IMR-90 (cell line): Measurements from ENCODE around the gene MAML2. TPM values are rescaled to one million over a fixed set of nuclear protein-coding genes. Genes with fewer than 3 reads are reported as not detected.
A peak's percentile ranks its signal among the peaks of the same experiment; 100 is the strongest.

Experiments
- ATAC-seq: fragments of 200-7000 bp; cut with Tn5 transposase; 2 replicates; pipeline ENCODE4 v1.9.1; 2020; ENCODE audit warnings: low read depth, mild to moderate bottlenecking, moderate library complexity
- BruUV-seq: library from RNA; stranded (reverse); fragments of 400-500 nt; replicated peaks from 2 replicates; lab custom pipeline; 2021; lab: Mats Ljungman, UMichigan
- CTCF ChIA-PET: fragments of 300-600 bp; formaldehyde crosslinking; extraction: SDS; loops from one replicate; lab custom pipeline; 2021; ENCODE audit warnings: antibody characterized with exemption; lab: Yijun Ruan, JAX
- POLR2A ChIA-PET: fragments of 300-600 bp; sonication (Branson Sonifier 250); formaldehyde crosslinking; loops from one replicate; lab custom pipeline; 2022; ENCODE audit warnings: antibody characterized with exemption; ENCODE audit not compliant: unreplicated experiment; lab: Charles Lee
- DNase-seq: peaks from one replicate; pipeline ENCODE4 v3.0.0; 2013
- H2AFZ ChIP-seq: replicated peaks from 2 replicates; pipeline ENCODE3; 2013; ENCODE audit warnings: low read length, mild to moderate bottlenecking; ENCODE audit not compliant: poor library complexity
- H2AK5ac ChIP-seq: 2 replicates; pipeline ENCODE4 v1.6.1; 2013; ENCODE audit warnings: low read depth, low read length, inconsistent platforms
- H2AK9ac ChIP-seq: replicated peaks from 2 replicates; pipeline ENCODE3; 2013; ENCODE audit warnings: mild to moderate bottlenecking, low read depth, low read length, moderate library complexity; ENCODE audit not compliant: poor library complexity
- H2BK120ac ChIP-seq: 2 replicates; pipeline ENCODE4 v1.6.1; 2013; ENCODE audit warnings: low read depth, low read length, inconsistent platforms
- H2BK15ac ChIP-seq: 3 replicates; pipeline ENCODE4 v1.6.1; 2013; ENCODE audit warnings: low read depth, low read length, inconsistent platforms
- H2BK20ac ChIP-seq: 2 replicates; pipeline ENCODE4 v1.6.1; 2013; ENCODE audit warnings: low read depth, mild to moderate bottlenecking, inconsistent platforms, low read length, moderate library complexity
- H2BK5ac ChIP-seq: 2 replicates; pipeline ENCODE4 v1.6.1; 2013; ENCODE audit warnings: mild to moderate bottlenecking, low read depth, low read length, inconsistent platforms; ENCODE audit not compliant: poor library complexity, severe bottlenecking
- H3K14ac ChIP-seq: replicated peaks from 2 replicates; pipeline ENCODE4 v1.6.1; 2013; ENCODE audit warnings: low read depth, low read length, inconsistent platforms
- H3K18ac ChIP-seq: 2 replicates; pipeline ENCODE4 v1.6.1; 2013; ENCODE audit warnings: low read depth, low read length, control low read depth
- H3K23ac ChIP-seq: 2 replicates; pipeline ENCODE4 v1.6.1; 2013; ENCODE audit warnings: low read depth, low read length, inconsistent platforms
- H3K27ac ChIP-seq: 2 replicates; pipeline ENCODE4 v1.5.1; 2013; ENCODE audit warnings: mild to moderate bottlenecking, control low read depth, low read length; ENCODE audit not compliant: insufficient read depth
- H3K27me3 ChIP-seq: 2 replicates; pipeline ENCODE4 v1.6.1; 2013; ENCODE audit warnings: low read length; ENCODE audit not compliant: control insufficient read depth, insufficient read depth
- H3K36me3 ChIP-seq: 2 replicates; pipeline ENCODE4 v1.6.1; 2013; ENCODE audit warnings: low read length, mixed read lengths; ENCODE audit not compliant: control insufficient read depth, insufficient read depth
- H3K4ac ChIP-seq: 2 replicates; pipeline ENCODE4 v1.6.1; 2013; ENCODE audit warnings: low read depth, low read length, inconsistent platforms
- H3K4me1 ChIP-seq: 2 replicates; pipeline ENCODE4 v1.6.1; 2013; ENCODE audit warnings: low read length, mixed read lengths; ENCODE audit not compliant: control insufficient read depth, insufficient read depth
- H3K4me2 ChIP-seq: 2 replicates; pipeline ENCODE4 v1.6.1; 2013; ENCODE audit warnings: low read depth, mild to moderate bottlenecking, control low read depth, low read length, moderate library complexity
- H3K4me3 ChIP-seq: 2 replicates; pipeline ENCODE4 v1.5.1; 2013; ENCODE audit warnings: low read depth, mild to moderate bottlenecking, control low read depth, low read length, moderate library complexity; ENCODE audit not compliant: insufficient read depth
- H3K56ac ChIP-seq: 2 replicates; pipeline ENCODE4 v1.6.1; 2013; ENCODE audit warnings: low read length, inconsistent platforms; ENCODE audit not compliant: insufficient read depth; ENCODE audit errors: extremely low read depth
- H3K79me1 ChIP-seq, 2 experiments: 2 replicates each; pipeline ENCODE4 v1.6.1; 2013; ENCODE audit warnings: low read length in 2 of 2, inconsistent platforms in 1 of 2, low read depth in 1 of 2
- H3K9ac ChIP-seq: 2 replicates; pipeline ENCODE4 v1.6.1; 2013; ENCODE audit warnings: low read depth, low read length, control low read depth
- H3K9me1 ChIP-seq: 2 replicates; pipeline ENCODE4 v1.6.1; 2013; ENCODE audit warnings: low read length, inconsistent platforms; ENCODE audit not compliant: insufficient read depth
- H3K9me3 ChIP-seq: 2 replicates; pipeline ENCODE4 v1.6.1; 2013; ENCODE audit warnings: low read length; ENCODE audit not compliant: control insufficient read depth, insufficient read depth
- H4K20me1 ChIP-seq: 2 replicates; pipeline ENCODE4 v1.6.1; 2013; ENCODE audit warnings: low read length, inconsistent platforms; ENCODE audit not compliant: insufficient read depth
- H4K5ac ChIP-seq: 2 replicates; pipeline ENCODE4 v1.6.1; 2013; ENCODE audit warnings: mild to moderate bottlenecking, low read depth, low read length, control low read depth
- H4K8ac ChIP-seq, 2 experiments: 2 replicates each; pipeline ENCODE4 v1.6.1; 2013; ENCODE audit warnings: low read depth in 2 of 2, low read length in 2 of 2, control low read depth in 1 of 2, inconsistent platforms in 1 of 2
- H4K91ac ChIP-seq: 2 replicates; pipeline ENCODE4 v1.6.1; 2013; ENCODE audit warnings: low read depth, low read length, inconsistent platforms; ENCODE audit not compliant: insufficient read depth
- BHLHE40 ChIP-seq: fragments of 150-350 bp; IDR thresholded peaks from 2 replicates; pipeline ENCODE4 v1.6.1; 2016; ENCODE audit warnings: mild to moderate bottlenecking, low read depth, low read length
- CEBPB ChIP-seq: IDR thresholded peaks from 2 replicates; pipeline ENCODE4 v1.6.1; 2012; ENCODE audit warnings: low read depth, low read length, improper control_type of control experiment
- CHD1 ChIP-seq: IDR thresholded peaks from 2 replicates; pipeline ENCODE4 v1.6.1; 2012; ENCODE audit warnings: low read depth, low read length, improper control_type of control experiment
- FOS ChIP-seq: fragments of 150-350 bp; IDR thresholded peaks from 2 replicates; pipeline ENCODE4 v1.6.1; 2016; ENCODE audit warnings: low read depth, low read length
- MAFK ChIP-seq: IDR thresholded peaks from 2 replicates; pipeline ENCODE4 v1.6.1; 2012; ENCODE audit warnings: low read depth, low read length, improper control_type of control experiment
- NFE2L2 ChIP-seq: fragments of 150-350 bp; IDR thresholded peaks from 2 replicates; pipeline ENCODE4 v1.6.1; 2016; ENCODE audit warnings: low read depth, mild to moderate bottlenecking, low read length
- RCOR1 ChIP-seq: IDR thresholded peaks from 2 replicates; pipeline ENCODE4 v1.6.1; 2012; ENCODE audit warnings: mild to moderate bottlenecking, low read length, improper control_type of control experiment; ENCODE audit not compliant: insufficient replicate concordance
- WGBS, 2 experiments: methylation state at CpG; one replicate each; pipeline versions ENCODE4 v1.1.5 to v1.1.7; 2013; ENCODE audit warnings: missing lambda C conversion rate in 2 of 2; ENCODE audit not compliant: insufficient read length in 1 of 2; ENCODE audit errors: extremely low coverage in 2 of 2; 5-methylcytosine and 5-hydroxymethylcytosine counted together
- dilution Hi-C: fragments of 300-500 bp; cut with HindIII; formaldehyde crosslinking; loops from one replicate; pipeline ENCODE4 v1.14.3; 2018; ENCODE audit warnings: low sequenced_read_pairs; ENCODE audit not compliant: unreplicated experiment
- in situ Hi-C: fragments of 300-500 bp; cut with MboI; formaldehyde crosslinking; loops from 3 replicates; pipeline ENCODE4 v1.14.3; 2019; ENCODE audit warnings: low sequenced_read_pairs, inconsistent platforms, mixed read lengths
- intact Hi-C: fragments of 100-400 bp; cut with micrococcal nuclease; formaldehyde crosslinking; loops from 2 replicates; pipeline ENCODE4 v1.10.0; 2022
- polyA plus RNA-seq, 3 experiments: library from polyadenylated mRNA; depleted of rRNA; stranded (reverse); fragments of >200 nt; gene quantifications; 2 replicates each; pipeline ENCODE4 v1.2.3, GENCODE V29; 2012; ENCODE audit warnings: low replicate concordance in 1 of 3
- total RNA-seq: library from RNA; depleted of rRNA; stranded (reverse); fragments of >200 nt; gene quantifications from 2 replicates; pipeline ENCODE4 v1.2.3, GENCODE V29; 2012
- TF ChIP-seq, protein P1 (sequence below): fragments of 150-350 bp; IDR thresholded peaks from 2 replicates; pipeline ENCODE4 v1.6.1; 2017; ENCODE audit warnings: mild to moderate bottlenecking, antibody characterized with exemption, low read length, low read depth
- TF ChIP-seq, protein P2 (sequence below): fragments of 150-350 bp; IDR thresholded peaks from 2 replicates; pipeline ENCODE4 v1.6.1; 2016; ENCODE audit warnings: low read depth, mild to moderate bottlenecking, low read length, moderate library complexity, borderline replicate concordance
- TF ChIP-seq, protein P3 (sequence below): conservative IDR thresholded peaks from 2 replicates; pipeline ENCODE4 v1.5.1; 2012; ENCODE audit warnings: mild to moderate bottlenecking, low read depth, low read length, improper control_type of control experiment

Gene MAML2
- total and polyA plus RNA-seq, 2 of the 4 experiments (the other 2 are of a cell fraction): 15.0 to 19.5 TPM

DNA sequence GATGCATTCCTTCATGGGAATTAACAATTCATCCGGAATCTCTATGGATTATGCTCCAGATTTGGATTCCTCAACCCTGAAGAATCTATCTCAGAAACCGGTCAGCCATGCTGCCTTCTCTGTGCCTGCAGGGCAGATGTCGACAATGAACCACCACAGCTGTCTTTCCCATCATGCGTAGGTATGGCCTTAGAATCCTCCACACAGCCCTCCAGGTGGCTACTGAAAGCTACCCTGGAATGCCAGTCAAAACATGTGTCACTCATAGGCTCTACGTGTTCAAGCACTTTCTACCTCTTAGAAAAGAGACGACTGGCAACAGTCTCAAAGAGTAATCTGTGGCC, 19.4 kb downstream of the MAML2 start:
- H3K14ac ChIP-seq: peak overlapping the region; percentile 92
- H3K79me1 ChIP-seq: peaks cover 36 to 78% of the 10 kb centered on the region in 2 experiments
- no peak overlapping the region for H2AFZ ChIP-seq
- CTCF ChIA-PET: no interaction called here
- H3K23ac ChIP-seq: peak overlapping the region; percentile 95
- H2BK120ac ChIP-seq: peak overlapping the region; percentile 97
- no peaks in the 10 kb centered on the region for H3K27me3 ChIP-seq
- dilution Hi-C loops (no loop called here), intact Hi-C loops (no loop called here), in situ Hi-C loops (no loop called here)
- POLR2A ChIA-PET: interaction anchor here (0.5 kb wide), 1 partner anchor 212 kb away, joined by 3 read pairs; no protein-coding TSS in a partner anchor
- H4K91ac ChIP-seq: peak overlapping the region; percentile 97
- BruUV-seq: no TSS peak
- H2BK15ac ChIP-seq: peak overlapping the region; percentile 64; the same call in 2 of the 3 replicates
- peaks cover 13% of the 10 kb centered on the region for H3K9me1 ChIP-seq
- DNase-seq (no peak), ATAC-seq (no peak)
- peak overlapping the region; percentile 56; the same call in 1 of the 2 replicates for H3K56ac ChIP-seq
- peak overlapping the region; percentile 95 for H2BK20ac ChIP-seq
- peaks cover 21% of the 10 kb centered on the region for H3K4me1 ChIP-seq
- peak overlapping the region; percentile 5 for H2AK9ac ChIP-seq
- TF ChIP-seq MAFK: no peak
- TF ChIP-seq, protein P1, sequence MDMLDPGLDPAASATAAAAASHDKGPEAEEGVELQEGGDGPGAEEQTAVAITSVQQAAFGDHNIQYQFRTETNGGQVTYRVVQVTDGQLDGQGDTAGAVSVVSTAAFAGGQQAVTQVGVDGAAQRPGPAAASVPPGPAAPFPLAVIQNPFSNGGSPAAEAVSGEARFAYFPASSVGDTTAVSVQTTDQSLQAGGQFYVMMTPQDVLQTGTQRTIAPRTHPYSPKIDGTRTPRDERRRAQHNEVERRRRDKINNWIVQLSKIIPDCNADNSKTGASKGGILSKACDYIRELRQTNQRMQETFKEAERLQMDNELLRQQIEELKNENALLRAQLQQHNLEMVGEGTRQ: no peak
- TF ChIP-seq NFE2L2: no peak
- TF ChIP-seq CHD1: no peak
- no peak for TF ChIP-seq RCOR1
- no peak for TF ChIP-seq FOS
- TF ChIP-seq, protein P2, sequence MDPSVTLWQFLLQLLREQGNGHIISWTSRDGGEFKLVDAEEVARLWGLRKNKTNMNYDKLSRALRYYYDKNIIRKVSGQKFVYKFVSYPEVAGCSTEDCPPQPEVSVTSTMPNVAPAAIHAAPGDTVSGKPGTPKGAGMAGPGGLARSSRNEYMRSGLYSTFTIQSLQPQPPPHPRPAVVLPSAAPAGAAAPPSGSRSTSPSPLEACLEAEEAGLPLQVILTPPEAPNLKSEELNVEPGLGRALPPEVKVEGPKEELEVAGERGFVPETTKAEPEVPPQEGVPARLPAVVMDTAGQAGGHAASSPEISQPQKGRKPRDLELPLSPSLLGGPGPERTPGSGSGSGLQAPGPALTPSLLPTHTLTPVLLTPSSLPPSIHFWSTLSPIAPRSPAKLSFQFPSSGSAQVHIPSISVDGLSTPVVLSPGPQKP: no peak
- TF ChIP-seq, protein P3, sequence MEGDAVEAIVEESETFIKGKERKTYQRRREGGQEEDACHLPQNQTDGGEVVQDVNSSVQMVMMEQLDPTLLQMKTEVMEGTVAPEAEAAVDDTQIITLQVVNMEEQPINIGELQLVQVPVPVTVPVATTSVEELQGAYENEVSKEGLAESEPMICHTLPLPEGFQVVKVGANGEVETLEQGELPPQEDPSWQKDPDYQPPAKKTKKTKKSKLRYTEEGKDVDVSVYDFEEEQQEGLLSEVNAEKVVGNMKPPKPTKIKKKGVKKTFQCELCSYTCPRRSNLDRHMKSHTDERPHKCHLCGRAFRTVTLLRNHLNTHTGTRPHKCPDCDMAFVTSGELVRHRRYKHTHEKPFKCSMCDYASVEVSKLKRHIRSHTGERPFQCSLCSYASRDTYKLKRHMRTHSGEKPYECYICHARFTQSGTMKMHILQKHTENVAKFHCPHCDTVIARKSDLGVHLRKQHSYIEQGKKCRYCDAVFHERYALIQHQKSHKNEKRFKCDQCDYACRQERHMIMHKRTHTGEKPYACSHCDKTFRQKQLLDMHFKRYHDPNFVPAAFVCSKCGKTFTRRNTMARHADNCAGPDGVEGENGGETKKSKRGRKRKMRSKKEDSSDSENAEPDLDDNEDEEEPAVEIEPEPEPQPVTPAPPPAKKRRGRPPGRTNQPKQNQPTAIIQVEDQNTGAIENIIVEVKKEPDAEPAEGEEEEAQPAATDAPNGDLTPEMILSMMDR: no peak
- TF ChIP-seq BHLHE40: no peak
- no peak for TF ChIP-seq CEBPB
- H3K4me2 ChIP-seq: no peak overlapping the region
- peak overlapping the region; percentile 96 for H3K4ac ChIP-seq
- H3K18ac ChIP-seq: peak overlapping the region; percentile 55; the same call in 1 of the 2 replicates
- H4K8ac ChIP-seq: peak overlapping the region; percentile 53 to 64; a peak in 3 of 4 replicates
- no peak overlapping the region for H3K9ac ChIP-seq
- 93% methylated on average over 5 of the region's 6 CpGs; no CpG with 5 or more reads in 1 of the 2 experiments for WGBS, 2 experiments
- peak overlapping the region; percentile 71; the same call in 1 of the 2 replicates for H3K27ac ChIP-seq
- H3K36me3 ChIP-seq: peaks cover 2% of the 10 kb centered on the region
- H2AK5ac ChIP-seq: peak overlapping the region; percentile 96
- H2BK5ac ChIP-seq: peak overlapping the region; percentile 94
- H4K5ac ChIP-seq: peak overlapping the region; percentile 38; the same call in 1 of the 2 replicates
- H3K4me3 ChIP-seq: no peak overlapping the region
- H3K9me3 ChIP-seq: no peaks in the 10 kb centered on the region
- no peaks in the 10 kb centered on the region for H4K20me1 ChIP-seq
